Measurements from ENCODE around the gene MUC4. TPM values are rescaled to one million over a fixed set of nuclear protein-coding genes. Genes with fewer than 3 reads are reported as not detected.
"Not testable (repeated sequence)": the region's sequence is repeated elsewhere in the genome, so short reads cannot be mapped to it uniquely, and the experiment has no call there.

Gene MUC4
- polyA plus RNA-seq, 1 donor from 2014 or later: not detected

DNA sequence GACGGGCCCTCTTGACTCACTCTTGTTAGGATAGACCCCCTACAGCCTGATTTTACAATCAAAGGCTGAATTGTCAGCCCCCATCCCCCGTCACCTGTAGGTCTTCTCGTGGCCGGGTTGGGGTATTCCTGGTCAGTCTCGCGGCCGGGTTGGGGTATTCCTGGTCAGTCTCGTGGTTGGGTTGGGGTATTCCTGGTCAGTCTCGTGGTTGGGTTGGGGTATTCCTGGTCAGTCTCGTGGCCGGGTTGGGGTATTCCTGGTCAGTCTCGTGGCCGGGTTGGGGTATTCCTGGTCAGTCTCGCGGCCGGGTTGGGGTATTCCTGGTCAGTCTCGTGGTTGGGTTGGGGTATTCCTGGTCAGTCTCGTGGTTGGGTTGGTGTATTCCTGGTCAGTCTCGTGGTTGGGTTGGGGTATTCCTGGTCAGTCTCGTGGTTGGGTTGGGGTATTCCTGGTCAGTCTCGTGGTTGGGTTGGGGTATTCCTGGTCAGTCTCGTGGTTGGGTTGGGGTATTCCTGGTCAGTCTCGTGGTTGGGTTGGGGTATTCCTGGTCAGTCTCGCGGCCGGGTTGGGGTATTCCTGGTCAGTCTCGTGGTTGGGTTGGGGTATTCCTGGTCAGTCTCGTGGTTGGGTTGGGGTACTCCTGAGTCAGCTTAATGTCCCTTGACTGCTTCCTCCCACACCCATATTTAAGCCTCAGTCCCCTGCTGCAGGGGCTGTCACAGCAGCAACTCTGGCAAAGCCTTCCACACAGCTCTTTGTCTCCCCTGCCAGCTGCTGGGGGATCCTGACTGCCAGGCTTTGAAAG, 40.7 kb downstream of the MUC4 start:
- H3K9me2 ChIP-seq (ENCODE audit: insufficient read depth, low read length); H3K36me3 ChIP-seq (ENCODE audit: insufficient read depth, low read length); H3K4me3 ChIP-seq (ENCODE audit: low read length); H3K27ac ChIP-seq (ENCODE audit: low read length); H3K9me3 ChIP-seq (ENCODE audit: low read length); H4K20me1 ChIP-seq (ENCODE audit: insufficient read depth); H3K9ac ChIP-seq (ENCODE audit: low read length); H3F3A ChIP-seq (ENCODE audit: insufficient read depth, low read length, poor library complexity, severe bottlenecking); H2AFZ ChIP-seq (ENCODE audit: low read depth, low read length); H3K4me2 ChIP-seq (ENCODE audit: low read length); H3K27me3 ChIP-seq (ENCODE audit: insufficient read depth, low read depth, low read length); H3K79me2 ChIP-seq (replicated peaks; ENCODE audit: insufficient read depth, low read length): not testable (repeated sequence)
- TF ChIP-seq, protein P1, sequence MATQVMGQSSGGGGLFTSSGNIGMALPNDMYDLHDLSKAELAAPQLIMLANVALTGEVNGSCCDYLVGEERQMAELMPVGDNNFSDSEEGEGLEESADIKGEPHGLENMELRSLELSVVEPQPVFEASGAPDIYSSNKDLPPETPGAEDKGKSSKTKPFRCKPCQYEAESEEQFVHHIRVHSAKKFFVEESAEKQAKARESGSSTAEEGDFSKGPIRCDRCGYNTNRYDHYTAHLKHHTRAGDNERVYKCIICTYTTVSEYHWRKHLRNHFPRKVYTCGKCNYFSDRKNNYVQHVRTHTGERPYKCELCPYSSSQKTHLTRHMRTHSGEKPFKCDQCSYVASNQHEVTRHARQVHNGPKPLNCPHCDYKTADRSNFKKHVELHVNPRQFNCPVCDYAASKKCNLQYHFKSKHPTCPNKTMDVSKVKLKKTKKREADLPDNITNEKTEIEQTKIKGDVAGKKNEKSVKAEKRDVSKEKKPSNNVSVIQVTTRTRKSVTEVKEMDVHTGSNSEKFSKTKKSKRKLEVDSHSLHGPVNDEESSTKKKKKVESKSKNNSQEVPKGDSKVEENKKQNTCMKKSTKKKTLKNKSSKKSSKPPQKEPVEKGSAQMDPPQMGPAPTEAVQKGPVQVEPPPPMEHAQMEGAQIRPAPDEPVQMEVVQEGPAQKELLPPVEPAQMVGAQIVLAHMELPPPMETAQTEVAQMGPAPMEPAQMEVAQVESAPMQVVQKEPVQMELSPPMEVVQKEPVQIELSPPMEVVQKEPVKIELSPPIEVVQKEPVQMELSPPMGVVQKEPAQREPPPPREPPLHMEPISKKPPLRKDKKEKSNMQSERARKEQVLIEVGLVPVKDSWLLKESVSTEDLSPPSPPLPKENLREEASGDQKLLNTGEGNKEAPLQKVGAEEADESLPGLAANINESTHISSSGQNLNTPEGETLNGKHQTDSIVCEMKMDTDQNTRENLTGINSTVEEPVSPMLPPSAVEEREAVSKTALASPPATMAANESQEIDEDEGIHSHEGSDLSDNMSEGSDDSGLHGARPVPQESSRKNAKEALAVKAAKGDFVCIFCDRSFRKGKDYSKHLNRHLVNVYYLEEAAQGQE (IDR thresholded peaks at IDR 0.05; ENCODE audit: borderline replicate concordance): peak; percentile 56

DNA sequence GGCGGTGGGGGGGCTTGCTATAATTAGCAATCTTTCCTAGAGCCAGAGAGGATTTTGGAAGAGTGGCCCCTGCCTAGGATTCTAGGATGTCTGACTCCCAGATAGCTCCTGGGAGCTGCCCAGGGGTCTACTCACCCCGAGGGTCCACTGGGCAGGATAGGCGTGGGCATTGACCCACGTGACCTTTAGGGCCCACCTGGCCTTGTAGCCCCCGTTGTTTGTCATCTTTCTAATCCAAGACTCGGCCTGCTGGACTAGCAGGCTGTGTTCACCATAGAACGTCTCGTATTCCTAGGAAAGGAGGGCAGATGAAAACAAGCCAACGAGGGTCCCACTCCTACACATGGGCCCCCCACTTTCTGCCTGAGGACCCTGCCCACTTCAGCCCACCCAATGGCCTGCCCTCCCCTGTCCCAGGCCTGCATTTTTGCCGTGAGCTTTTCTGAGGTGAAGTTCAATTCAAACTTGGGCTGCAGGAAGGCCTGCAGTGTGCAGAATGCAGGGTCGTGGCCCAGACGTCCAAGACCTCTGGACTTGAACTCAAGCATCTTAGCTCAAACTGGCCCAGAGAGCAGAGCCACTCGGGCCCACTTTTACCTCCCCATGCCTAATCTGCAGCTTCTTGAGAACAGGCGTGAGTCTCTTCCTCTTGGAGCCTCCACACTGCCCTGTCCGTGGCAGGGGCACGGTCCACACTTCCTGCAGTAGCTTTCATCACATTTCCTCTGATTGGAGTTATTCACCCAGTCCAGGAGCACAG, 41.5 kb downstream of the MUC4 start:
- Histone ChIP-seq H2AFZ (ENCODE audit: low read depth, low read length) (no peak overlapping the region), H3K27ac (ENCODE audit: low read length) (no peak overlapping the region), H3K36me3 (ENCODE audit: insufficient read depth, low read length) (no peaks in the 10 kb centered on the region), H3K79me2 (replicated peaks; ENCODE audit: insufficient read depth, low read length) (no peaks in the 10 kb centered on the region), H3K9ac (ENCODE audit: low read length) (no peak overlapping the region), H3K9me2 (ENCODE audit: insufficient read depth, low read length) (no peaks in the 10 kb centered on the region), H4K20me1 (ENCODE audit: insufficient read depth) (no peaks in the 10 kb centered on the region), H3K27me3 (ENCODE audit: insufficient read depth, low read depth, low read length) (no peaks in the 10 kb centered on the region), H3K4me3 (ENCODE audit: low read length) (no peak overlapping the region), H3K9me3 (ENCODE audit: low read length) (no peaks in the 10 kb centered on the region), H3F3A (ENCODE audit: insufficient read depth, low read length, poor library complexity, severe bottlenecking) (no peaks in the 10 kb centered on the region), H3K4me2 (ENCODE audit: low read length) (no peak overlapping the region)
- TF ChIP-seq SMC3 (conservative IDR thresholded peaks at IDR 0.05; ENCODE audit: poor library complexity) (no peak), EP300 (conservative IDR thresholded peaks at IDR 0.05; ENCODE audit: poor library complexity, severe bottlenecking) (no peak), POLR2AphosphoS5 (IDR thresholded peaks at IDR 0.05) (no peak), TAF1 (IDR thresholded peaks at IDR 0.05; ENCODE audit: low read depth) (no peak)
- TF ChIP-seq, protein P1 (IDR thresholded peaks at IDR 0.05; ENCODE audit: borderline replicate concordance): no peak
